CD4-positive, CD25-positive, alpha-beta regulatory T cell (primary cell): ENCODE results near the gene UGDH. TPM values are rescaled to one million over a fixed set of nuclear protein-coding genes. Genes with fewer than 3 reads are reported as not detected.
"Not testable (repeated sequence)": the region's sequence is repeated elsewhere in the genome, so short reads cannot be mapped to it uniquely, and the experiment has no call there.

Experiments used
- ATAC-seq, 2 donors: fragments of 150-1000 bp; cut with Tn5 transposase; one replicate each; pipeline ENCODE4 v1.10.0; 2021; ENCODE audit warnings: low read depth in 2 of 2, moderate number of reproducible peaks in 2 of 2, moderate library complexity in 1 of 2
- DNase-seq, 3 donors: peaks; one replicate each; pipeline versions ENCODE4 v3.0.0 to v3.0.0-alpha.2; 2012 to 2022; ENCODE audit warnings: mixed read lengths in 1 of 3
- H3K27ac ChIP-seq: one replicate; pipeline ENCODE4 v1.7.0; 2013; ENCODE audit warnings: mild to moderate bottlenecking, low read length; ENCODE audit not compliant: insufficient read depth, poor library complexity, severe bottlenecking
- H3K27me3 ChIP-seq: one replicate; pipeline ENCODE4 v1.7.0; 2013; ENCODE audit warnings: low read length; ENCODE audit not compliant: control insufficient read depth, insufficient read depth
- H3K36me3 ChIP-seq: one replicate; pipeline ENCODE4 v1.7.0; 2013; ENCODE audit warnings: mild to moderate bottlenecking, low read length, moderate library complexity; ENCODE audit not compliant: control insufficient read depth, insufficient read depth
- H3K4me1 ChIP-seq: 2 replicates; pipeline ENCODE4 v1.7.0; 2013; ENCODE audit warnings: mild to moderate bottlenecking, low read length; ENCODE audit not compliant: insufficient read depth, control insufficient read depth, poor library complexity, severe bottlenecking
- H3K4me3 ChIP-seq: one replicate; pipeline ENCODE4 v1.7.0; 2013; ENCODE audit warnings: low read depth, mild to moderate bottlenecking, low read length, moderate library complexity
- H3K9me3 ChIP-seq, 2 experiments: 1 replicate in 1 of 2; 2 replicates in 1 of 2; pipeline ENCODE4 v1.7.0; 2013; ENCODE audit warnings: low read length in 2 of 2, mild to moderate bottlenecking in 1 of 2, moderate library complexity in 1 of 2; ENCODE audit not compliant: control insufficient read depth in 2 of 2
- H3K27ac Mint-ChIP-seq, 3 donors: one replicate each; pipeline ENCODE4 v1.8.0; 2020 to 2022; ENCODE audit warnings: mild to moderate bottlenecking in 3 of 3, mixed read lengths in 3 of 3, moderate library complexity in 2 of 3
- H3K27me3 Mint-ChIP-seq: one replicate; pipeline ENCODE4 v1.8.0; 2022; ENCODE audit warnings: mild to moderate bottlenecking, mixed read lengths
- H3K36me3 Mint-ChIP-seq: one replicate; pipeline ENCODE4 v1.8.0; 2020; ENCODE audit warnings: mixed read lengths
- H3K4me1 Mint-ChIP-seq, 4 donors: one replicate each; pipeline ENCODE4 v1.8.0; 2020 to 2022; ENCODE audit warnings: mixed read lengths in 4 of 4, mild to moderate bottlenecking in 1 of 4
- H3K4me3 Mint-ChIP-seq, 4 donors: one replicate each; pipeline ENCODE4 v1.8.0; 2020 to 2022; ENCODE audit warnings: mild to moderate bottlenecking in 4 of 4, mixed read lengths in 4 of 4, moderate library complexity in 3 of 4
- H3K9me3 Mint-ChIP-seq, 7 donors: one replicate each; pipeline ENCODE4 v1.8.0; 2020 to 2022; ENCODE audit warnings: mixed read lengths in 7 of 7, mild to moderate bottlenecking in 3 of 7, moderate library complexity in 2 of 7
- polyA plus RNA-seq, 4 donors: library from polyadenylated mRNA; unstranded; fragments of 300-500 nt; fragmentation: Illumina TruSeq; gene quantifications; one replicate each; pipeline ENCODE4 v1.2.3, GENCODE V29; 2021
- total RNA-seq: library from RNA; stranded (reverse); gene quantifications from one replicate; pipeline ENCODE4 v1.2.3, GENCODE V29; 2022

Gene UGDH
- total and polyA plus RNA-seq, 5 donors from 2014 or later: 6.7 to 23.1 (median 18.9) TPM

- not testable (repeated sequence) for H3K9me3 ChIP-seq, H3K4me1 ChIP-seq, ATAC-seq, H3K27ac Mint-ChIP-seq, DNase-seq, H3K4me3 ChIP-seq, H3K9me3 Mint-ChIP-seq, H3K27me3 ChIP-seq, H3K4me1 Mint-ChIP-seq, H3K4me3 Mint-ChIP-seq, H3K27ac ChIP-seq, H3K27me3 Mint-ChIP-seq
- peaks cover 39% of the 10 kb centered on the region for H3K36me3 Mint-ChIP-seq
- peaks cover 48% of the 10 kb centered on the region for H3K36me3 ChIP-seq
Measured at GRCh38 chr4:39502664-39503035, 24.6 kb downstream of the UGDH start.

GRCh38 chr4:39502019-39502663 is 25.1 kb downstream of the UGDH start:
- Mint-ChIP-seq H3K36me3 (peaks cover 39% of the 10 kb centered on the region), H3K9me3 (no peaks in the 10 kb centered on the region), H3K4me3 (no peak overlapping the region), H3K27ac (no peak overlapping the region), H3K27me3 (no peaks in the 10 kb centered on the region), H3K4me1 (no peaks in the 10 kb centered on the region)
- no peak for DNase-seq
- Histone ChIP-seq H3K36me3 (peaks cover 43% of the 10 kb centered on the region), H3K4me1 (no peaks in the 10 kb centered on the region), H3K4me3 (no peak overlapping the region), H3K27me3 (no peaks in the 10 kb centered on the region), H3K27ac (no peak overlapping the region), H3K9me3 (no peaks in the 10 kb centered on the region)
- ATAC-seq: no peak

GRCh38 chr4:39498727-39499020 is 28.6 kb downstream of the UGDH start:
- Histone ChIP-seq H3K27me3 (no peaks in the 10 kb centered on the region), H3K4me1 (no peaks in the 10 kb centered on the region), H3K9me3 (no peaks in the 10 kb centered on the region), H3K36me3 (peaks cover 20% of the 10 kb centered on the region), H3K27ac (no peak overlapping the region), H3K4me3 (no peak overlapping the region)
- no peak overlapping the region for H3K4me3 Mint-ChIP-seq
- no peaks in the 10 kb centered on the region for H3K4me1 Mint-ChIP-seq
- no peaks in the 10 kb centered on the region for H3K27me3 Mint-ChIP-seq
- H3K36me3 Mint-ChIP-seq: peaks cover 24% of the 10 kb centered on the region
- DNase-seq (no peak), ATAC-seq (no peak)
- no peaks in the 10 kb centered on the region for H3K9me3 Mint-ChIP-seq
- H3K27ac Mint-ChIP-seq: peak overlapping the region in 1 of 3 donors; percentile 66

- Histone ChIP-seq H3K27me3 (no peaks in the 10 kb centered on the region), H3K27ac (no peak overlapping the region), H3K9me3 (no peaks in the 10 kb centered on the region), H3K4me3 (no peak overlapping the region), H3K36me3 (peaks cover 15% of the 10 kb centered on the region), H3K4me1 (no peaks in the 10 kb centered on the region)
- Mint-ChIP-seq H3K4me1 (no peaks in the 10 kb centered on the region), H3K36me3 (peaks cover 19% of the 10 kb centered on the region), H3K9me3 (no peaks in the 10 kb centered on the region), H3K27ac (peak overlapping the region in 1 of 3 donors; percentile 66), H3K4me3 (no peak overlapping the region), H3K27me3 (no peaks in the 10 kb centered on the region)
- DNase-seq (no peak), ATAC-seq (no peak)
Measured at GRCh38 chr4:39497909-39498726, 29.1 kb downstream of the UGDH start.

- Histone ChIP-seq H3K27ac (no peak overlapping the region), H3K36me3 (peaks cover 4% of the 10 kb centered on the region), H3K9me3 (no peaks in the 10 kb centered on the region), H3K27me3 (no peaks in the 10 kb centered on the region), H3K4me3 (no peak overlapping the region), H3K4me1 (no peaks in the 10 kb centered on the region)
- no peaks in the 10 kb centered on the region for H3K27me3 Mint-ChIP-seq
- no peaks in the 10 kb centered on the region for H3K4me1 Mint-ChIP-seq
- no peaks in the 10 kb centered on the region for H3K9me3 Mint-ChIP-seq
- DNase-seq (no peak), ATAC-seq (no peak)
- peaks cover 8% of the 10 kb centered on the region for H3K36me3 Mint-ChIP-seq
- H3K27ac Mint-ChIP-seq: no peak overlapping the region
- no peak overlapping the region for H3K4me3 Mint-ChIP-seq
Measured at GRCh38 chr4:39495446-39496213, 31.6 kb downstream of the UGDH start.

- H3K36me3 ChIP-seq: no peaks in the 10 kb centered on the region
- no peak overlapping the region for H3K27ac ChIP-seq
- no peaks in the 10 kb centered on the region for H3K9me3 ChIP-seq
- H3K4me3 ChIP-seq: no peak overlapping the region
- no peaks in the 10 kb centered on the region for H3K4me1 Mint-ChIP-seq
- no peak overlapping the region for H3K4me3 Mint-ChIP-seq
- no peaks in the 10 kb centered on the region for H3K9me3 Mint-ChIP-seq
- H3K27ac Mint-ChIP-seq: no peak overlapping the region
- peaks cover 3% of the 10 kb centered on the region for H3K36me3 Mint-ChIP-seq
- no peaks in the 10 kb centered on the region for H3K27me3 Mint-ChIP-seq
- H3K4me1 ChIP-seq: no peaks in the 10 kb centered on the region
- DNase-seq (no peak), ATAC-seq (no peak)
- H3K27me3 ChIP-seq: no peaks in the 10 kb centered on the region
Measured at GRCh38 chr4:39494354-39494753, 32.9 kb downstream of the UGDH start.

- no peaks in the 10 kb centered on the region for H3K9me3 ChIP-seq
- no peaks in the 10 kb centered on the region for H3K4me1 Mint-ChIP-seq
- DNase-seq (no peak), ATAC-seq (no peak)
- no peak overlapping the region for H3K27ac ChIP-seq
- no peaks in the 10 kb centered on the region for H3K36me3 Mint-ChIP-seq
- H3K4me1 ChIP-seq: no peaks in the 10 kb centered on the region
- no peak overlapping the region for H3K27ac Mint-ChIP-seq
- H3K4me3 ChIP-seq: no peak overlapping the region
- no peak overlapping the region for H3K4me3 Mint-ChIP-seq
- H3K9me3 Mint-ChIP-seq: no peaks in the 10 kb centered on the region
- no peaks in the 10 kb centered on the region for H3K27me3 ChIP-seq
- no peaks in the 10 kb centered on the region for H3K27me3 Mint-ChIP-seq
- H3K36me3 ChIP-seq: no peaks in the 10 kb centered on the region
Measured at GRCh38 chr4:39490322-39490721, 36.9 kb downstream of the UGDH start.
